ENCODE results near the gene ZMYND15. TPM values are rescaled to one million over a fixed set of nuclear protein-coding genes. Genes with fewer than 3 reads are reported as not detected.

Gene ZMYND15
- total RNA-seq, 4 donors from 2014 or later = 0.29 to 0.44 (median 0.37) TPM

GRCh38 chr17:4740025-4740351 is 355 bp downstream of the ZMYND15 start:
- no peak overlapping the region for H3K27ac ChIP-seq
- TF ChIP-seq POLR2A (IDR thresholded peaks at IDR 0.05) = no peak
- no peak for TF ChIP-seq CTCF (IDR thresholded peaks at IDR 0.05)
- no peaks in the 10 kb centered on the region for H3K9me3 ChIP-seq
- no peak for DNase-seq
- H3K4me3 ChIP-seq (replicated peaks in 1 of 3) = peak overlapping the region; percentile 50 to 83 (median 74)
- H3K27me3 ChIP-seq = no peaks in the 10 kb centered on the region
- 16 to 20% methylated on average over 11 to 12 of the region's 13 CpGs for WGBS, 2 donors
- no peaks in the 10 kb centered on the region for H3K36me3 ChIP-seq
- intact Hi-C loops (cut with DNase I) = loop anchor here (5.0 kb wide), 1 partner anchor 47 kb away; the partner anchor contains the start of genes GLTPD2 and VMO1
- peaks cover 8 to 10% of the 10 kb centered on the region in 2 donors for H3K4me1 ChIP-seq

GRCh38 chr17:4740584-4740983 is 951 bp downstream of the ZMYND15 start:
- H3K4me3 ChIP-seq (replicated peaks in 1 of 3) = no peak overlapping the region
- no peaks in the 10 kb centered on the region for H3K9me3 ChIP-seq
- no peaks in the 10 kb centered on the region for H3K36me3 ChIP-seq
- H3K4me1 ChIP-seq = peaks cover 8 to 15% of the 10 kb centered on the region in 2 donors
- intact Hi-C loops (cut with DNase I) = loop anchor here (5.0 kb wide), 1 partner anchor 47 kb away; the partner anchor contains the start of genes GLTPD2 and VMO1
- DNase-seq = no peak
- H3K27ac ChIP-seq = no peak overlapping the region
- H3K27me3 ChIP-seq = no peaks in the 10 kb centered on the region
- TF ChIP-seq POLR2A (IDR thresholded peaks at IDR 0.05) = no peak
- no peak for TF ChIP-seq CTCF (IDR thresholded peaks at IDR 0.05)
- WGBS, 2 donors = 99% methylated on average over 6 to 8 of the region's 8 CpGs

- no peak for DNase-seq
- no peak overlapping the region for H3K27ac ChIP-seq
- 95 to 97% methylated on average over 7 to 8 of the region's 8 CpGs for WGBS, 2 donors
- no peaks in the 10 kb centered on the region for H3K9me3 ChIP-seq
- no peak overlapping the region for H3K4me3 ChIP-seq (replicated peaks in 1 of 3)
- H3K36me3 ChIP-seq = no peaks in the 10 kb centered on the region
- peaks cover 8 to 17% of the 10 kb centered on the region in 2 donors for H3K4me1 ChIP-seq
- no peak for TF ChIP-seq CTCF (IDR thresholded peaks at IDR 0.05)
- intact Hi-C loops (cut with DNase I) = loop anchor here (5.0 kb wide), 1 partner anchor 46 kb away; the partner anchor contains the start of genes GLTPD2 and VMO1
- H3K27me3 ChIP-seq = no peaks in the 10 kb centered on the region
Observed at GRCh38 chr17:4741544-4741943, 1.9 kb downstream of the ZMYND15 start.

- Histone ChIP-seq H3K27ac (no peak overlapping the region), H3K4me3 (replicated peaks in 1 of 3) (no peak overlapping the region), H3K4me1 (peaks cover 8 to 17% of the 10 kb centered on the region in 2 donors), H3K27me3 (no peaks in the 10 kb centered on the region), H3K36me3 (no peaks in the 10 kb centered on the region), H3K9me3 (no peaks in the 10 kb centered on the region)
- intact Hi-C loops (cut with DNase I) = loop anchor here (5.0 kb wide), 1 partner anchor 45 kb away; the partner anchor contains the start of genes GLTPD2 and VMO1
- 87 to 92% methylated on average over 9 of the region's 9 CpGs for WGBS, 2 donors
- DNase-seq = no peak
- TF ChIP-seq POLR2A (IDR thresholded peaks at IDR 0.05) (no peak), CTCF (IDR thresholded peaks at IDR 0.05) (no peak)
Observed at GRCh38 chr17:4742133-4742532, 2.5 kb downstream of the ZMYND15 start.

- WGBS, 2 donors = 57 to 72% methylated on average over 9 to 10 of the region's 10 CpGs
- H3K4me3 ChIP-seq (replicated peaks in 1 of 3) = no peak overlapping the region
- H3K4me1 ChIP-seq = peaks cover 8 to 17% of the 10 kb centered on the region in 2 donors
- no peaks in the 10 kb centered on the region for H3K9me3 ChIP-seq
- no peak for TF ChIP-seq CTCF (IDR thresholded peaks at IDR 0.05)
- no peak for TF ChIP-seq POLR2A (IDR thresholded peaks at IDR 0.05)
- H3K27ac ChIP-seq = no peak overlapping the region
- H3K27me3 ChIP-seq = no peaks in the 10 kb centered on the region
- no peak for DNase-seq
- no peaks in the 10 kb centered on the region for H3K36me3 ChIP-seq
- intact Hi-C loops (cut with DNase I) = loop anchor here (5.0 kb wide), 1 partner anchor 45 kb away; the partner anchor contains the start of genes GLTPD2 and VMO1
Observed at GRCh38 chr17:4742629-4743028, 3.0 kb downstream of the ZMYND15 start.

Measured in thyroid gland (tissue), 4 donors.